RKO (cell line): ENCODE data around the gene LMNB1.
A peak's percentile ranks its signal among the peaks of the same experiment; 100 is the strongest.

Source experiments
- DNase-seq: peaks from one replicate; pipeline ENCODE4 v3.0.0-alpha.2; 2016; ENCODE audit warnings: low spot score

The LMNB1 gene

GRCh38 chr5:126855266-126855665 is 78.3 kb downstream of the LMNB1 start:
- DNase-seq: no peak

DNA sequence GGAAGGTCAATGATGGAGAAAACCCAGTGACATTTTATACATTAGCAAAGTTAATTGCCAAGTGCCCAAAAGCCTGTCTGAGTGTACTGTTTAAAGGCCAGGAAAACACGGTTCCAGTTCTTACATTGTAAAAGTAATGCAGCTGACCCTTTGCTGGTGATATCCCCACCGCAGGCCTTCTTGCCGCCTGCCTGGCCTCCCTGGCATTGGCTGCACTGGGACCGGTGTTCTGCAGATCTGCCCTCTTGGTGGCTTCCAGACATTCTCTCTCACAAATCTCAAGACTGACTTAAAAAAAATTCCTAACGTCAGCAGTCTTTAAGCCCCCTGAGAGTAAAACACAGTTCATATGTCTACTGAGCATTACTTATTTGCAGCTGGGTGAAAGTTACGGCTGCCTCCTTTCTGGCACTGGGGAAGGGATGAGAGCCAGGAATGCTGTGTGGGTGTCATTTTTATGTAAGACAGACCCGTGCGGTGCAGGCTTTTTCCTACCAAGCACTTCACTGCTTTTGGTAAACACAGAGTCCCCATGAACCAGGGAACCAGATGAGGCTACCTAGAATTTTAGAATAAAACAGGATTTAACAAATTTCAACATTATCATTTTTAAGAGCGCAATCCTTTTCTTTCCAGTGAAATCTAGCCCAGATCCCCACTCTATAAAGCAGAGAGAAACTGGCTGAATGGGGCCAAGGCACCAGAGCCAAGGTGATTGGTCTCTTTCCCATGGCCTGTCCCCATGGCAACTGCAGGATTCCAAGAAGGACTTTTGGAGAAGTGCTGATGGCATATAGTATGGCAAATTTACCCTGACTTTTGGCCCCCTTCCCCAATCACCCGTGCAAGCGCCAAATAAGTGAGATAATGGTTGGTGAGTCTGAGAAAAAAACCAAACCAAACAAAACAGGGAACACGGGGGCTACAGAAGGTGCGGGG is 80.8 kb downstream of the LMNB1 start:
- DNase-seq: no peak

- no peak for DNase-seq
Observed at GRCh38 chr5:126858441-126858840, 81.5 kb downstream of the LMNB1 start.

GRCh38 chr5:126863402-126863801 is 86.5 kb downstream of the LMNB1 start:
- DNase-seq: no peak

DNA sequence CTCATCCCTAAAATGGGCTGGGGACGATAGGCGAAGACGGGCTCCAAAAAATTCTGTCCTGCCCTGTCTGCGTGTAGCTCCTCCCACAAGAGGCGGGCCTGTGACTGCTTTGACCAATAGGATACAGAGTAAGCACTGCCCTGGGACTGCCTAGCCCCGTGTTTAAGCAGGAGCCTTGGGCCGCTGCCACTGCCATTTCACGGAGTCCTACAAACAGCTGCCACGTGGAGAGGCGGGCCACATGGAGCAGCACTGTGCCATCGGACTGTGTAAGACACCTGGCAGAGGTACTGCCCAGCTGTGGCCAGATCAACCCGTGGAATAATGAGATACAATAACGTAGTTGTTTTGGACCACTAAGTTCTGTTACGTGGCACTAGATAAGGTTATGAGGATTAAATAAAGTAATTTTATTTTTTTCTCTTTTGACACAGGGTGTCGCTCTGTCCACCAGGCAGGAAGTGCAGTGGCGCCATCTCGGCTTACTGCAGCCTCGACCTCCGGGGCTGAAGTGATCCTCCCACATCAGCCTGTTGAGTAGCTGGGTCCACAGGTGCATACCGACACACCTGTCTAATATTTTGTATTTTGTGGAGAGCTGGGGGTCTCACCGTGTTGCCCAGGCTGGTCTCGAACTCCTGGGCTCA is 87.2 kb downstream of the LMNB1 start:
- no peak for DNase-seq

GRCh38 chr5:126865299-126865698 is 88.4 kb downstream of the LMNB1 start:
- DNase-seq: peak; percentile 52

- no peak for DNase-seq
Observed at GRCh38 chr5:126866851-126867636, 90.1 kb downstream of the LMNB1 start.

- DNase-seq: no peak
Observed at GRCh38 chr5:126868338-126869004, 91.5 kb downstream of the LMNB1 start.

- no peak for DNase-seq
Observed at GRCh38 chr5:126869005-126869451, 92.1 kb downstream of the LMNB1 start.

- DNase-seq: no peak
Observed at GRCh38 chr5:126871441-126871840, 94.5 kb downstream of the LMNB1 start.

GRCh38 chr5:126872561-126873354 is 95.8 kb downstream of the LMNB1 start:
- DNase-seq: no peak

DNA sequence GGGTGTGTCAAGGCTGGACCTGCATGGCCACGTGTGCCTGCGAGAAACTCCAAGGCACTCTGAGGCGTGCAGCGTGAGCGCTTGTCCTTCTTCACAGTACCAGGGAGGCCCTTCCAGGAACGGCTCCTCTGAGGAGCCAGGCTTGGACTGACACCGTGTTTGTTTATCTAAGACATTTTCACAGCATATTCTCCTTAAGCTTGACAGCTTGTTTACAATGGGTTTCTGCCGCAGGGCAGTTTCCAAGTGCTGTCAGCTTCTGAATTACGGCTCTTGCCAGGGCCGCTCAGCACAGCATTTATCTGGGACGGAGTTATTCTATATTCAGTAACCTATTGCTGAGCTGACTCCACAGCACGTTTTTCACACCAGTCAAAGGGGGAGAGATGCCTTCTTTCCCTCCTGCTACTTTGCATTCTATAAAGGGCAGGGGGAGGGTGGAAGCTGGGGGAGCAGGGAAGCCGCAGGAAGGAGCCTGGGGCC is 98.4 kb downstream of the LMNB1 start:
- DNase-seq: no peak

DNA sequence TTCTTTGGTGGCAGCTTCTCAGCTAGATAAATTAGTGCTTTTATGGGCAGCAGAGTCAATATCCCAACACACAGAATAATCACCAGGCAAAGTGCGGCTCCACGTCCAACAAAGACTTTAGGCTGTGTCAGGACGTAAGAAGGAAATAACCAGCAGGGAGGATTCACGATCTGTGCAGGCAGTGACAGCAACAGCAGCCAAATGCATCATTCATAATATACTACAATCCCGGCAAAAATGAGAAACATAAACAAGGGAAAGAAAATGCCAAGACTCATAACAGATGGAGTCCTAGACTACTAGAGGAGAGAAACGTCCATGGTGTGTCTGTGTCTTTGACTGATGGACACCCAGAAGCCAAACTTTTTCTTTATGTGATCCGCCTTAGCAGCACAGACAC is 100.7 kb downstream of the LMNB1 start:
- no peak for DNase-seq

DNA sequence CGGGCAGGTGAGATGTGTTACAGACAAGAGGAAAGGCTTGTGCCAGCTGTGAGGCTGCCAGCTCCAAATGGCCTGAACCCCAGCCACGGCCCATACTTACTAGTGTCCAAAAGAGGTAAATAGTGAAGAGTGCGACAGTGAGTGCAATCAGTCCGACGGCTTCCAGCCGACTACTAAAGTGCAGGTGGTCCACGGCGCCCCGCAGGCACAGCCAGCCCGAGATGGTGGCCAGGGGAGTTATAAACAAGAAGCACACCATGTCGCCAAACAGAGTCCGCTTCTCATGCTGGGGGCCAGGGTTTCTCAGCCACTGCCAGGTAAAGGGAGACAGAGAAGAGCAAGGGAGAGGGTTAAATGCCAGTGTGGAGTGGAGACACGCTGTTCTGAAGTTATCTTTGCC is 101.1 kb downstream of the LMNB1 start:
- DNase-seq: no peak

DNA sequence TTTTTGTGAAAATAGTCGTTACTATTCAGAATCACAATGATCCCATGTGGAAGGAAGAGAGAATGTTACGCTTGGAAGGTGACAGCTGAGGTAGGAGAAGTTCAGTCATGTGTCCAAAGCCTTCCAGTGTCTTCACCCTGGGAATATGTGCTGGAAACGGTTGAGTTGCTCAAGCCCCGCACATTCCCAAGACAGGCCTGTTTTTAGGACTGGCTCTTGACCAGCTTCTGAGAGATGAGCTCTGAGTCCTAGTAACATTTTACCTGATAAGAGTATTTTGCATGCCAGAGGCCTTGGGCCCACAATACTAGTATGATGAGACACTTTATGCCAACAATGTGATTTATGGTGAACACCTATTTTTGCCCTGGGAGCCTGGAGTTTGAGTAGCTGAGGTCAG is 101.7 kb downstream of the LMNB1 start:
- no peak for DNase-seq

- no peak for DNase-seq
Observed at GRCh38 chr5:126881821-126882600, 105.1 kb downstream of the LMNB1 start.

DNA sequence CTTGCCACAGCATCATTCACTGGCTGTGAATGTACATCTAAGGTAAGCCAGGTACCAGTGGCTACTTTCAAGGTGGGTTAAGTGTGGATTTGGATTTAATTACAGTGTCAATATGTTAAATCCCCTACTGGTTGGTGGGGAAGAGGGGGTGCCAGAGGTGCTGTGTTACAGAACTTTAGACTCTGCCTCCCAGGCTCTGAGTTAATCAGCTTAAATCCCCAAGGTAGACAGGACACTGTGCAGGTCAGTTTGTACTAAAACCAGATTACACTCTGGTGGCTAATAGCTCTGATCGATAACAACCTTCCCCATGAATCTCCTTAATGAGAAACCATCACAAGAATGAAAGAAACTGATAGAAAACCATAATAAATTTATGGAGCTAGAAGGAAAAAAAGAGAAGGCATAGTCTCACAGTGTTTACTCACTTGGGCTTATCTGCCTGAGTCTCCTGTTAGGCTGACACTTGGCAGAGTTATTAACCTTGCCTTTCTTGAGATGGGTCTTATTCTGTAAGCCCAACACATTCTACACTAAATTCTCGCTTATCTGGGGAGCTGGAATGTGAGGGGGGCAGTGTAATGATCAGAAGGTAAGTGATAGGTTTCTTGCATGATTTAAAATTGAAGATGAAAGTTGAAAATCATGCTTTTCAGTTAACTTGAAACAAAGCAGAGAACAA is 106.8 kb downstream of the LMNB1 start:
- no peak for DNase-seq

DNA sequence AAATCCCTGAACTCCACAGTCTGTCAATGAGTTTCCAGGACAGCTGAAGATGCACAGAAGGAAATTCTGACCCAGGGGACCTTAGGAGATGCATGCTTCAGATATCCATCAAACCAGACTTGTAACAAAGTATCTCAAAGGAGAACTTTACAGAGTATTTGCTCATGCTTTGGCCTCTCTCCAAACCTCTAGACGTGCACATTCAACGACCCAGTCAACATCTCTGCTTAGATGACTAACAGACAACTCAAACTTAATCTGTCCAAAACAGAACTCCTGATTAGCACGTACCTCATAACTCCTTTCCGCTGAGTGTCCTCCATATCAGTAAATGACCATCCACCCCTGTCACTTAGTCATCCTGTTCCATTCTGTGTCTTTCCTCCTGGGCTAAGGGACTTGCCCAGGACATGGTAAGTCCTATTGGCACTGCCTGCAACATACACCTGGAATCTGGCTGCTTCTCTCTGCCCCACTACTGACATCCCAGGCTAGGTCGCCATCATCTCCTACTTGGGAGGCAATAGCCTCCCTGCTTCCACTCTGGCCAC is 107.4 kb downstream of the LMNB1 start:
- peak; percentile 93 for DNase-seq
